Stimulated activated CD8-positive, alpha-beta memory T cell treated with anti-CD3 and anti-CD28 coated beads, Interleukin-7, amount 100 ng/mL, for 1 hour (primary cell): ENCODE measurements around the gene GPS1.

Experiments used
- DNase-seq, 2 donors: peaks; one replicate each; pipeline ENCODE4 v3.0.0-alpha.2; 2020; ENCODE audit warnings: low read depth in 2 of 2

GPS1 gene

DNA sequence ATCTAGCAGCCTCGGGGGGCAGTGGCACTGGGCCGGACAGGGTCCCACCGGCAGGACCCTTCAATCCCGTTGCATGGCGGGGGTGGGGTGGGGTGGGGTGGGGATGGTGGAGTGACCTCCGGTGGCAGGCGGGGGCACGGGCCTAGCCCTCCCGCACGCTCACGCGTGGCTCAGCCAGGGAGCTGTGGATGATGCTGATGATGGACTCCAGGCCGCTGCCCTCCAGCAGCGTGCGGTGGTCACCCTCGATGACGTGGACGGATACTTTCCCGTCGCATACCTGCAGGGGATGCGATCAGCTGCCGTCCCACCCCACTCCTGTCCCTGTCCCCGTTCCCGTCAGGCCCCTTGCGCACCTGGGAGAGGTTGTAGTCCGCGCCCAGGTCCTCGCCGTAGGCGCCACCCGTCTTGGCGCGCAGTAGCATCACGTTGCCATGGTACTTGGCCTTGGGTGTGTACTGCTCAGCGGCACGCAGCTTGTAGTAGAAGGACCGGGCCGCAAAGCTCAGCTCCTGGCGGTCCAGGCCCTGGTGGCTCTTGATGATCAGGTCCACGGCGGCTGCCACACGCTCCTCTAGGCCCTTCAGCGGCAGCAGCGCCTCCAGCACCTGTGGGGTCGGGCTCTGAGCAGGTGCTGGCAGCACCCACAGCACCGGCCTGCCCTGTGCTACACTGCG is 27.4 kb downstream of the GPS1 start:
- DNase-seq: no peak

DNA sequence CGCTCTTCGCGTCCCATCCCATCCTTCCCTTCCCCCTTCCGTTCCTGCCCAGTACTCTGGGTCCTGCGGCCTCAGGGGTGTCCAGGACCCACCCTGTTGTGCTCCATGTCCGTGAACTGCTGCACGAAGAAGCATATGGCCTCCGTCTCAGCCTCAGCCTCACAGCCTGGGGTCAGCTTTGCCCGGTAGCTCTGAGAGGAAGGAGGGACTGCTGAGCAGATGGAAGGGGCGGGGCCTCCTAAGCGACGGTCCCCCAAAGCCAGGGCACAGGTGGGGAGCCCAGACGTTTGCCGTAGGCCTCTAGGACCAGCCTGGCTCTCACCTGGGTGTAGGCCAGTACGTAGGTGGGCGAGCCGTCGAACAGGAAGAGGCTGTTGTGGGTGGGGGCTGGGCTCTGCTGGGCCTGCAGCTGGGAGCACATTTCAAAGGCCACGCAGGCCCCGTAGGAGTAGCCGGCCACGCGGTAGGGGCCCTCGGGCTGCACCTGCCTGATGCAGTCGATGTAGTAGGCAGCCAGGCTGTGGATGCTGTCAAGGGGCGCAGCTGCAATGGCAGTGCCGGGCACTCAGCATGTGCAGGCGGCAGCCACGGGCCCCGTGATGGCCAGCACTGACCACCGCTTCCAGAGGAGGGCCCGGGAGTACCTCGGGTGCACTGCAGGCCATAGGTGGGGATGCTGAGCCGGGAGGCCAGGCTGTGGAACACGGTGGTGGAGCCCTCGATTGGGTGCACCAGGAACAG is 28.5 kb downstream of the GPS1 start:
- DNase-seq: no peak

DNA sequence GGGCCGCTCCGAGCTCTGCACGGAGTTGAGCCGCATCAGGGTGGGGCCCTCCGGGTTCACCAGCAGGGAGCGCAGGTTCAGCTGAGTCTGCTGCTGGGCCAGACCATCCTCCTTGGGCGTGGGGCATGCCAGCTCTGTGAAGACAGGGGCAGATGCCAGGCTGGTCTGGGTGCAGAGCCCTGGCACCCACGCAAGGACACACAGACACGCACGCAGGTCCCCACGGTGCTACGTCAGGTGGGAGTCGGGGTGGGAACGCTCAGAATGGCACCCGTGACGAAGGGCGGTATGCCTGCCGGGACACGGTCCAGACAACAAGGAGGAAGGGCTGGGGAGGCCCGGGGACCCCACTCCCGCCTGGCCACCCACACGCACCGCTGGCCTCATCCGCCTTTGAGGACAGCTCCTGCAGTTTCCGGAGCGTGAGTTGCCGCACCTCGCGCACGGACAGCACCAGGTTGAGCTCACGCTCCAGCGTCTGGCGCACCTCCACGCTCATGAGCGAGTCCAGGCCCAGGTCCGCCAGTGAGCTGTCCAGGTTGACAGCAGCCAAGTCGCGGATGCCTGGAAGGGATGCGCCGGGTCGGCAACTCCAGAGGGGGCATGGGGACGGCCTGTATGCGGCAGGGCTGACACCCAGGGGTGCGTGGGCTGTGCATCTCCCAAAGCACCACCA is 29.2 kb downstream of the GPS1 start:
- DNase-seq: no peak

DNA sequence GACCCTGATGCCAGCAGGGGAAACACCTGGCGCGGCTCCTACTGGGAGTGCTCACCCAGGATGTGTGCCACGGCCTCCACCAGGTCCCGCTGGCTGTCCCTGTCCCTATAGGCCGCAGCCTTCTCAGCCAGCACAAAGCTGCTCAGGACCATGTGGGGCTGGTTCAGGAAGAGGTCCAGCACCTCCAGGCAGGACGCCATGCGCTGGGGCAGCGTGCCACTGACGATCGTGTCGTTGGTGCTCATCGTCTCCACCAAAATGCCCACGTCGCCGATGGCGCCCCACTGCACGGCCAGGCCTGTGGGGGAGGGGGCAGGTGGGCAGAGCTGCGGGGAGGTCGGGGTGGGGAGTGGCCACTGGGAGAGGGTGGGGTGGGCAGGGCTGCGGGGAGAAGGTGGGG is 29.8 kb downstream of the GPS1 start:
- no peak for DNase-seq

DNA sequence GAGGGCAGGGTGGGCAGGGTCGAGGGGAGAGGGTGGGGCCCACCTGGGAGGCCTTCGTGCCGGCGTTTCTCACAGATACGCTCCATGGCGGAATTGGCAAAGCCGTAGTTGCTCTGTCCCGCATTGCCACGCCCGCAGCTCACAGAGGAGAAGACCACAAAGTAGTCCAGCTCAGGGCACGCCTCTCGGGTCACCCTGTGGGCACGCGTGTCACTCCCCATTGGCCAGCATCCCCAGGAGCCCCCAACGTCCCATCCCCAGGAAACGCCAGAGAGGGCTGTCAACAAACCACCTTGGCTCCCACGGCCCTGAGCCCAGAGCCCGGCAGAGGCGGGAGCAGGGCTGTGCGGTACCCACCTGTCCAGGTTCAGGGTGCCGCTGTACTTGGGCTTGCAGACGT is 30.3 kb downstream of the GPS1 start:
- DNase-seq: no peak

DNA sequence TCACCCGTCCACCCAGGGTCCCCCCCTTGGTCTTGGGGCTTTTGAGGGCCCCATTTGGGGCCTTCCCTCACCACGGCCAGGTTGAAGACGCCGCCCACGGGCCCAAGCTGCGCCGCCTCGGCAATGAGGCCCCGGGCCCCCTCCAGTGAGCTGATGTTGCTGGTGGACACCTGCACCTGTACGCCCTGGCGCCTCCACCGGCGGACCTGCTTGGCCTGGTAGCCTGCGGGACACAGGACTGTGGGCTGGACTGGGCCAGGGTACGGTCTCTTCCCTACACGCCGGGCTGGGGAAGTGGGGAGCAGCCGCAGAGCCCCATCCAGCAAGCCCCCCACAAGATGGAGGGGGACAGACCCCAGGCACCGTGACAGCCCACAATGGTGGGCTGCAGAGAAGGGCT is 30.8 kb downstream of the GPS1 start:
- DNase-seq: no peak

DNA sequence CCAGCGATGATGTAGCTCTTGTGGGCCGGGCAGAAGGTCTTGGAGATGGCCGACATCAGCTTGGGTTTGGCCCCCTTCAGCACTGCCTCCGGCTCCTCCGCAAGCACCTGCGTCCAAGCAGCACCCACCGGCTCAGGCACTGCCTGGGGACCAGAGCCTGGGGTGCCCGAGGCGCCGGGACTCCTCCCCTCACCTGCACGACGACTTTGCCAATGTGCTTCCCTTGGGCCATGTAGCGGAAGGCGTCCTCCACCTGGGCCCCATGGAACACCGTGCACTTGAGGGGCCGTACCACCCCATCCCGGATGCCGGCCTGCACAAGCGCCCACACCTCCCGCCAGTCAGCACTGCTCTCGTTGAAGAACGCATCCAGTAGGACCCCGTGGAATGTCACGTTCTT is 31.3 kb downstream of the GPS1 start:
- no peak for DNase-seq

DNA sequence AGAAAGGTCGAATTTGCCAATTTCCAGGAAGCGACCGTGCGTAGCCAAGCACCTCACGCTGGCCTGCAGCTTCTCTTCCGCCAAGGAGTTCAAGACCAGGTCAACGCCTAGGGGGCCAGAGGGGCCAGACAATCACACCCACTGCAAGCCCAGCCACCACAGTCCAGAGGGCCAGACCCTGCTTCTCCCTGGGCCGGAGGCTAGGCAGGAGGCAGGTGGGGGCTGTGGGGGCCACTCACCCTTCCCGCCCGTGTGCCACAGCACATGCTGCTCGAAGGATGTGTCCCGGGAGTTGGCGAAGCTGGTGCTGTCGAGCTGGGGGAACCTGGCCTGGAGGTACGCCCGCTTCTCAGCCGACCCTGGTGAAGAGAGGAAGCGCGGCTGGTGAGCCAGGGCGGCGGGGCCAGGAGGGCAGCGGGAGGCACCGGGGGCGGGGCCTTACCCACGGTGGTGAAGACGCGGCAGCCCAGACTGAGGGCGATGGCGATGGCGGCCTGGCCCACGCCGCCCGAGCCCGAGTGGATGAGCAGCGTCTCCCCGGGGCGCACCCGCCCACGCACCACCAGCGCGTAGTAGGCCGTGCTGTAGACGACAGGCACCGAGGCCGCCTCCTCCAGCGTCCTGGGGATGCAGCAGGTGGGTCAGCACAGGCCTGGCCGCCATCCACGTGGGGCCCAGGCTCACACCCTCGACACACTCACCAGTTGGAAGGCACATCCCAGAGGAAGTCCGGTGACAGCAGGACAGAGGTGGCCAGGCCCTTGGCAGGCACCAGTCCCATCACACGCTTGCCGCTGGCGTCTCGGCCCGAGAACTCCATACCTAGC is 32.0 kb downstream of the GPS1 start:
- no peak for DNase-seq

DNA sequence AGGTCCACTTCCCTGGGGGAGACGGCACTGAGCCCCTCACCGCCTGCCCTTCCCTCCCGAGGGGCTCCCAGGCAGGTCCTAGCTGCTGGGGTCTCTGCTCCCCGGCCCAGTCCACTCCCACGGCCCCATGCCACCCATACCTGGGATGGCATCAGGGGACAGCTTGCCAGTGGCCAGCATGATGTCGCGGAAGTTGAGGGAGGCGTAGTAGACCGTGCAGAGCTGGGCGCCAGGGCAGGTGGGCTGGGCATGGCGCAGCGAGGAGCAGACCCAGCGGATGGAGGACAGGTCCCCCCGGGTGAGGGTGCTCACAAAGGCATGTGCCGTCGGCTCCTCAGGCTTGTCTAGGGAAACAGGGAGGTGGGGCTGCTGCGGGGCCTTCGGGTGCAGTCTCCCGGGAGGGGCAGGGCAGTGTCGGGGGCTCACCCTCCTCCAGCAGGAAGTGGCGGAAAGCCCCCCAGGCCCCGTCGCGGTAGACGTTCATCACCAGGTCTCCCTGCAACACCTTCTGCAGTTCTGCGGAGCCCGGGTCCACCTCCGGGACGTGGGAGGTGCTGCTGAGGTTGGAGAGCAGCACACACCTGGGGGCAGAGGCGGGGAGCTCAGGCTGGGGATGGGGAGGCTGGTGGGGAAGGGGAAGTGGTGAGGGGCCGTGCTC is 32.8 kb downstream of the GPS1 start:
- DNase-seq: no peak

DNA sequence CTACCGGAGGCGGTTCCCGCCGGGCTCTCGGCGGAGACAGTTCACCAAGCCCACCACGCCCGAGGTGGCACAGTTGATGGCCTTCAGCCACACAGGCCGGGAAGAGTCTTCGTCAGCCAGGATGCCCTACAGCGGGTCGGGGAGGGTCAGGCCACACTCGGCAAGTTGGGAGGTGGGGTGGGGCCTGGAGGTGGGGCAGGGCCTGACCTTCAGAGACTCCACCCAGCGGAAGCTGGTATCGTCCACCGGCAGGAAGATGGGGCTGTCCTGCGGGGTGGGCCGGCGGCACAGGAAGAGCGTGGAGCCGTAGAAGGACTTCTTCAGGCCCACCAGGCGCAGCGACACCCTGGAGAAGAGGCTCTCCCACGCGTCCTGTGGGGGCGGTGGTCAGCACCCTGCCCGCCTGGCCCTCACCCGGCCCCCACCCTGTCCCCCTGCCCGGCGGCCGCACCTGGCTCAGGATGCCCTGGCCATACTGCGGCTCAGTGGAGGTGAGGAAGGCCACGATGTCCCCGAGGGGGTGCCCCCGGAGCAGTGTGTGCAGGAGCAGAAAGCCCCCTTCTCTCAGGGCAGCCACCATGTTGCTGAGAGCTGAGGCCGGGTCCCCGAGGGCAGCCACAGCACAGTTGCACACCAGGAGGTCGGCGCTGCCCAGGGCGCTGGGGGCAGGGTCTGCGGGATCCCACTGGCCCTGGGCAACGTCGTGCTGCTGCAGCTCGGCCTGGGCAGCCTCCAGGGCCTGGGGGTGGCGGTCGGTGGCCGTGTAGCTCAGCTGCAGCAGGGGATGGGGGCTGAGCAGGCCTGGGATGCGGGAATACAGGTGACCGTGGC is 33.5 kb downstream of the GPS1 start:
- no peak for DNase-seq

DNA sequence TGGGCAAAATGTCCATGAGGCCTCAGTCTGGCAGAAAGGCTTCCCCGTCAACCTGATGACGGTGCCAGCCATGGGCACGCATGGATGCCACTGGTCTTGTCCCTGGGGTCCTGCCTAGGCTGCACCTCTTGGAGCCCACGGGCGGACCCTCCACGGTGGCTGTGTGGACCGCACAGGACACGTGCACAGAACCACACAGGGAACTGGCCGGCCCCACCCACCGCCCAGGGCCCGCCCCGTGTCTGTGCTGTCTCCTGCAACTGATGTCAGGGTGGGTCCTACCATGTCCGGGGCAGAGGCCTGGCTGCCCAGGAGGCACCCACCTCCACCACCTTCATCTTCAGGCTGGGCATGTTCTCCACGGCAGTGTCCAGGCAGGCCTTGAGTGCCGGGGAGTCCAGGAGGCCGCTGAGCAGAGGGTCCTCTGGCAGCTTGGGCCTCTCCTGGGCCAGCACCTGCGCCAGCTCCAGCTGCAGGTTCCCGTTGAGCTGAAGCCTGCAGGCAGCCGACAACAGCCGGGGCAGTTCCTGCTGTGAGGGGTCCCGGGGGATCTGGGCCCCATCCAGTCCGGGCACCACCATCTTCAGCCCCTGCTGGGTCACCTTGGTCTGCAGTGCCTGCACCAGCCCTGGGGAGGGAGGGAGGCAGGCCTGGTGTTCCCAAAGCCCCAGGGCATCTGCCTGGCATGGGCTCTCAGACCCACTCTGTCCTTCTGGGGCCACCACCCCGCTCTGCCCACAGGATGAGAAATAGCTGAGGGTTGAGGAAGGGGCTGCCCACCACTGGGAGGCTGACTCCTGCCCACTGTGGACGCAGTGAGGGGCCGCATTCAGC is 34.5 kb downstream of the GPS1 start:
- DNase-seq: no peak

DNA sequence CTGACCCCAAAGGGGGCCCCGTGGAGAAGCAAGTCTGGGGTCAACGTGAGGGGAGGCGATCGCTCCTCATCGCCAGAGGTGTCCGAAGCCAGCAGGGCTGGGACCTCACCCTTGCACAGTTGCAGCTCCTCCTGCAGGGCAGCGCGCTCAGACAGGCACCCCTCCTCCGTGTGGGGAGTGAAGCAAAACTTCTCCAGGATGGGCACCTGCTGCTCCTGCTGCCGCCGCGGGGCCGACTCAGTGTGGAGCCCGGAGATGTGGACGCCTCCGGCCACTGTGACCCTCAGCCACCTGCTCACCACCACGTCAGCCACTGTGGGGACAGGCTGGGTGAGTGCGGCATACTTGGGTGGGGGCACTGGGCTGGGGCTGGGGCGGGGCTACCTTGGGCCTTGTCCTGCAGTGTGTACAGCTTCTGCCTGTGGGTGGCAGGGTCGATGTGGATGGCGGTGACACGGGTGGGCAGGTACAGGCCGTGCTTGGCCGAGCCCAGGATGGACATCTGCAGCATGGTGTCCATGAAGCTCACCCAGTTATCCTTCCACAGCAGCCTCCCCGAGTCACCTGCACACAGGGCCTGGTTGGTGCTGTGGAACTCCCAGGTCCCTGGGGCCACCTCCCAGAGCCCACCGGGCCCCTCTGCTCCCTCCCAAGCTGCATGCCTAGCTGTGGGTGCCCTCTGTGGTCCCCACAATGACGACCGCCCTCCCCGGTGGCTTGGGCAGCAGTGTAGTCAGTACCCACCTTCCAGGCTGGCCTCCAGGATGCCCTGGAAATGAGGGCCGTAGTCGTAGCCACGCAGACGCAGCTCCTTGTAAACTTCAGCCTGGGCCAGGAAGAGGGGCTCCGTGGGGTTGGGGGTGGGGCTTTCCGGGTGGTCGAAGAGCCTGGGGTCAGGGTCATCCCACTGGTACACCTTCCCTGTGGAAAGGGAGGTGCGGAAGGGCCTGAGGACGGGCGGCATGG is 35.5 kb downstream of the GPS1 start:
- no peak for DNase-seq

DNA sequence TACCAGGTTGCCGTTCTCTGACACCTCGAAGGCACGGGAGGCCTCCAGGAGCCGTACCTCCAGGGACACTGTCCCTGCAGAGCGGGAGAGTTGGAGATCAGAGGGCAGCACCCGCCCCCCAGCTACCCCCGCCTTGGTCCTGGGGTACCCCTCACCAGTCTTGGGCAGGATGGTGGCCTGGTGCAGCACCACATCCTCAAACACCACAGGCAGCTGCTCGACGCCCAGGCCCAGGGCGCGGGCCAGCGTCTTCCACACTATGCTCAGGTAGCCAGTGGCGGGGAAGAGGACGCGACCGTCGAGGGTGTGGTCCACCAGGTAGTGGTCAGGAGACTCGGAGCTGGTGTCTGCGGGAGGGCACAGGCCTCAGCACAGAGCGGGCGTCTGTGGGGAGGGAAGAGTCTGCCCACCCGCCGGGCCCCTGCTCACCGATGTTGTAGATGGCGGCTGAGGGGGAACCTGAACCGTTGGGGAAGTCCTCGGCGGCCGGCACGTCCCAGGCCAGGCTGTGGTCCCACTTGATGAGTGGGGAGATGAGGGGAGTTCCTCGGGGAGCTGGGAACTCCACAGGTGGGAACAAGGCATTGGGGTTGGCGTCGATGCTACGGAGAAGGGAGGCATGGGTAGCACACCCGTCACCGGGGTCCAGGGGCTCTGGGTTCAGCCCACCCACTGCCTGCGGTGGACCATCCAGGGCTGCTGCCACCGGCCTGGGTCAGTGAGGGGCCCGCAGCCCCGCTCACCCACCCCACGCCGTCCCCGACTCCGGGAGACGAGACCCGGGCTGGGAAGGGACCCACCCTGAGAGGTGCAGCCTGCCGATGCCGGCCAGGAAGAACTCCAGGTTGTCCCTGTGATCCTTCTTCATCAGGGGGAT is 36.5 kb downstream of the GPS1 start:
- no peak for DNase-seq

DNA sequence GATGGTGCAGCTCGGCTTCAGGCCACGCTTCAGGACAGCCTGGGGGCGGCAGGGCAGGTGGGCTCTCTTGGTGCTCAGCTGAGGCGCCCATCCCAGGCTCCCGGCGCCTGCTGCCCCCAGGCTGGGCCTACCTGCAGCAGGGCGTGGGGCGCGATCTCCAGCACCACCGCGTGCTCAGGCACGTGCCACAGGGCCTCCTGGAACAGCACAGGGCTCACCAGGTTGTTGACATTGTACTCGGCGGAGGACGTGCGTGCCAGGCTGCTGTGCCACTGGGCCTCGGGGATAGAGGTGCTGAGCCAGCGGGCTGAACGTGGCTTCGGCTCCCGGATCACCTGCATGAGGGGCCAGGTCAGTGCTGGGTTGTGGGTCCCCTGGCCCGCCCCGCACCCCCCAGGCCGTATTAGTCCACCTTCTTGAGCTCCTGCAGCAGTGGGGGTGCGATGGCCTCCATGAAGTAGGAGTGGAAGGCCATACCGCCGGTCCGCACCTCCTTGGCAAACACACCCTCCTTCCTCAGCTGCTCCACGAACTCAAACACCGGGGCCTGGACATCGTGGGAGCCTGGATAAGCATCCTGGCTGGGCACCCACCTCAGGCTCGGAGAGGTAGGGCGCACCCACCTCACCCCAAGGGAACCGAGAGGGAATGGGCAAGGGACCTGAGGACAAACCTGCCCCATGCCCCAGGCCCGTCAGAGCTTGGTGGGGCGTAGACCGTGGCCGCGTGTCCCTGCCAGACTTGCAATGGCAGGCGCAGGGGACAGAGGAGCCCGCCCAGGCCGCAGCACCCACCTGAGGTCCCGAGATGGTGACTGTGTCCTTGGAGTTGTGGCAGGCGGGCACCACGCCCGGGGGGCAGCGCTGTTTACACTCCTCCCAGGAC is 37.4 kb downstream of the GPS1 start:
- DNase-seq: no peak

DNA sequence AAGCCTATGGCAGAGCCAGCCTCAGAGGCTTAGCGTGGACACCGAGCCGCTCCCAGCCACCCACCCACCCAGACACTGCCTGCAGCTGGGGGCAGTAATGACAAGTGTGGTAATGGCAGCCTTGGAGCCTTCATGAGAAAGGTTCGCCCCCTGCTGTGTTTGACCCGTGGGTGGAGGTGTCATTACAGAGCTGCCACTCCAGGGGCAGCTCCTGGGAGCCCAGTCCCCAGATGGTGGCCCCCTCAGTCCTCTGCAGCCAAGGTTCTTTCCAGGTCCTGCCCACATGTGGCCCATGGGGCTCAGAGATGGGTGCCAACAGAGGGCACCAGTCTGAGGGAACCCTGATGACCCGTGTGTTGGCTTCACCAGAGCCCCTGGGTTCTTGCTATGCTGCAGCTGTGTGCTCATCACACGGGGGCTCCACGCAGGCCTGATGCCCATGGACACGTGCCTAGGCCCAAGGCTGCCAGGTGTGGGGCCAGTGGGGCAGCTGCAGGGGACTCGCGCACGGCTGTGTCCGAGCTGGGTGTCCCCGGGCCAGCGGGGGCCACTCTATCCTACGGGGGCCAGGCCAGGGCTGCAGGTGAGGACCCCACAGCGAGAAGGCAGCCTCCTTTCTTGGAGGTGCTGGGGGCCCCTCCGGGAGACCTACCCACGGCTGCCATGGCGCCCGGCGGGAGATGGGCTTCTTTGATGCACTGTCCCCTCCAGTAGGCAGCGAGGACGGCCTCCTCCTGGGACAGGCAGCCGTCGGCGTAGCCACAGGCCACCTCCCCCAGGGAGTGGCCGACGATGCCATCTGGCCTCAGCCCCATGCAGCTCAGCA is 38.2 kb downstream of the GPS1 start:
- no peak for DNase-seq
